IMR-90 (cell line): ENCODE measurements around the gene SPTSSB. TPM values are rescaled to one million over a fixed set of nuclear protein-coding genes. Genes with fewer than 3 reads are reported as not detected.

ENCODE experiments used
- ATAC-seq: fragments of 200-7000 bp; cut with Tn5 transposase; 2 replicates; pipeline ENCODE4 v1.9.1; 2020; ENCODE audit warnings: low read depth, mild to moderate bottlenecking, moderate library complexity
- BruUV-seq: library from RNA; stranded (reverse); fragments of 400-500 nt; replicated peaks from 2 replicates; lab custom pipeline; 2021; lab: Mats Ljungman, UMichigan
- CTCF ChIA-PET: fragments of 300-600 bp; formaldehyde crosslinking; extraction: SDS; loops from one replicate; lab custom pipeline; 2021; ENCODE audit warnings: antibody characterized with exemption; lab: Yijun Ruan, JAX
- POLR2A ChIA-PET: fragments of 300-600 bp; sonication (Branson Sonifier 250); formaldehyde crosslinking; loops from one replicate; lab custom pipeline; 2022; ENCODE audit warnings: antibody characterized with exemption; ENCODE audit not compliant: unreplicated experiment; lab: Charles Lee
- DNase-seq: peaks from one replicate; pipeline ENCODE4 v3.0.0; 2013
- H2AFZ ChIP-seq: replicated peaks from 2 replicates; pipeline ENCODE3; 2013; ENCODE audit warnings: low read length, mild to moderate bottlenecking; ENCODE audit not compliant: poor library complexity
- H2AK5ac ChIP-seq: 2 replicates; pipeline ENCODE4 v1.6.1; 2013; ENCODE audit warnings: low read depth, low read length, inconsistent platforms
- H2AK9ac ChIP-seq: replicated peaks from 2 replicates; pipeline ENCODE3; 2013; ENCODE audit warnings: mild to moderate bottlenecking, low read depth, low read length, moderate library complexity; ENCODE audit not compliant: poor library complexity
- H2BK120ac ChIP-seq: 2 replicates; pipeline ENCODE4 v1.6.1; 2013; ENCODE audit warnings: low read depth, low read length, inconsistent platforms
- H2BK15ac ChIP-seq: 3 replicates; pipeline ENCODE4 v1.6.1; 2013; ENCODE audit warnings: low read depth, low read length, inconsistent platforms
- H2BK20ac ChIP-seq: 2 replicates; pipeline ENCODE4 v1.6.1; 2013; ENCODE audit warnings: low read depth, mild to moderate bottlenecking, inconsistent platforms, low read length, moderate library complexity
- H2BK5ac ChIP-seq: 2 replicates; pipeline ENCODE4 v1.6.1; 2013; ENCODE audit warnings: mild to moderate bottlenecking, low read depth, low read length, inconsistent platforms; ENCODE audit not compliant: poor library complexity, severe bottlenecking
- H3K14ac ChIP-seq: replicated peaks from 2 replicates; pipeline ENCODE4 v1.6.1; 2013; ENCODE audit warnings: low read depth, low read length, inconsistent platforms
- H3K18ac ChIP-seq: 2 replicates; pipeline ENCODE4 v1.6.1; 2013; ENCODE audit warnings: low read depth, low read length, control low read depth
- H3K23ac ChIP-seq: 2 replicates; pipeline ENCODE4 v1.6.1; 2013; ENCODE audit warnings: low read depth, low read length, inconsistent platforms
- H3K27ac ChIP-seq: 2 replicates; pipeline ENCODE4 v1.5.1; 2013; ENCODE audit warnings: mild to moderate bottlenecking, control low read depth, low read length; ENCODE audit not compliant: insufficient read depth
- H3K27me3 ChIP-seq: 2 replicates; pipeline ENCODE4 v1.6.1; 2013; ENCODE audit warnings: low read length; ENCODE audit not compliant: control insufficient read depth, insufficient read depth
- H3K36me3 ChIP-seq: 2 replicates; pipeline ENCODE4 v1.6.1; 2013; ENCODE audit warnings: low read length, mixed read lengths; ENCODE audit not compliant: control insufficient read depth, insufficient read depth
- H3K4ac ChIP-seq: 2 replicates; pipeline ENCODE4 v1.6.1; 2013; ENCODE audit warnings: low read depth, low read length, inconsistent platforms
- H3K4me1 ChIP-seq: 2 replicates; pipeline ENCODE4 v1.6.1; 2013; ENCODE audit warnings: low read length, mixed read lengths; ENCODE audit not compliant: control insufficient read depth, insufficient read depth
- H3K4me2 ChIP-seq: 2 replicates; pipeline ENCODE4 v1.6.1; 2013; ENCODE audit warnings: low read depth, mild to moderate bottlenecking, control low read depth, low read length, moderate library complexity
- H3K4me3 ChIP-seq: 2 replicates; pipeline ENCODE4 v1.5.1; 2013; ENCODE audit warnings: low read depth, mild to moderate bottlenecking, control low read depth, low read length, moderate library complexity; ENCODE audit not compliant: insufficient read depth
- H3K56ac ChIP-seq: 2 replicates; pipeline ENCODE4 v1.6.1; 2013; ENCODE audit warnings: low read length, inconsistent platforms; ENCODE audit not compliant: insufficient read depth; ENCODE audit errors: extremely low read depth
- H3K79me1 ChIP-seq, 2 experiments: 2 replicates each; pipeline ENCODE4 v1.6.1; 2013; ENCODE audit warnings: low read length in 2 of 2, inconsistent platforms in 1 of 2, low read depth in 1 of 2
- H3K9ac ChIP-seq: 2 replicates; pipeline ENCODE4 v1.6.1; 2013; ENCODE audit warnings: low read depth, low read length, control low read depth
- H3K9me1 ChIP-seq: 2 replicates; pipeline ENCODE4 v1.6.1; 2013; ENCODE audit warnings: low read length, inconsistent platforms; ENCODE audit not compliant: insufficient read depth
- H3K9me3 ChIP-seq: 2 replicates; pipeline ENCODE4 v1.6.1; 2013; ENCODE audit warnings: low read length; ENCODE audit not compliant: control insufficient read depth, insufficient read depth
- H4K20me1 ChIP-seq: 2 replicates; pipeline ENCODE4 v1.6.1; 2013; ENCODE audit warnings: low read length, inconsistent platforms; ENCODE audit not compliant: insufficient read depth
- H4K5ac ChIP-seq: 2 replicates; pipeline ENCODE4 v1.6.1; 2013; ENCODE audit warnings: mild to moderate bottlenecking, low read depth, low read length, control low read depth
- H4K8ac ChIP-seq, 2 experiments: 2 replicates each; pipeline ENCODE4 v1.6.1; 2013; ENCODE audit warnings: low read depth in 2 of 2, low read length in 2 of 2, control low read depth in 1 of 2, inconsistent platforms in 1 of 2
- H4K91ac ChIP-seq: 2 replicates; pipeline ENCODE4 v1.6.1; 2013; ENCODE audit warnings: low read depth, low read length, inconsistent platforms; ENCODE audit not compliant: insufficient read depth
- CEBPB ChIP-seq: IDR thresholded peaks from 2 replicates; pipeline ENCODE4 v1.6.1; 2012; ENCODE audit warnings: low read depth, low read length, improper control_type of control experiment
- CHD1 ChIP-seq: IDR thresholded peaks from 2 replicates; pipeline ENCODE4 v1.6.1; 2012; ENCODE audit warnings: low read depth, low read length, improper control_type of control experiment
- FOS ChIP-seq: fragments of 150-350 bp; IDR thresholded peaks from 2 replicates; pipeline ENCODE4 v1.6.1; 2016; ENCODE audit warnings: low read depth, low read length
- MAZ ChIP-seq: IDR thresholded peaks from 2 replicates; pipeline ENCODE4 v1.6.1; 2012; ENCODE audit warnings: low read depth, mild to moderate bottlenecking, low read length, improper control_type of control experiment, moderate library complexity, borderline replicate concordance
- MXI1 ChIP-seq: IDR thresholded peaks from 2 replicates; pipeline ENCODE4 v1.6.1; 2012; ENCODE audit warnings: low read depth, mild to moderate bottlenecking, low read length, moderate library complexity, borderline replicate concordance
- NFE2L2 ChIP-seq: fragments of 150-350 bp; IDR thresholded peaks from 2 replicates; pipeline ENCODE4 v1.6.1; 2016; ENCODE audit warnings: low read depth, mild to moderate bottlenecking, low read length
- RAD21 ChIP-seq: IDR thresholded peaks from 2 replicates; pipeline ENCODE4 v1.6.1; 2012; ENCODE audit warnings: low read length, improper control_type of control experiment
- RCOR1 ChIP-seq: IDR thresholded peaks from 2 replicates; pipeline ENCODE4 v1.6.1; 2012; ENCODE audit warnings: mild to moderate bottlenecking, low read length, improper control_type of control experiment; ENCODE audit not compliant: insufficient replicate concordance
- SMC3 ChIP-seq: fragments of 150-350 bp; IDR thresholded peaks from 2 replicates; pipeline ENCODE4 v1.6.1; 2016; ENCODE audit warnings: low read depth, mild to moderate bottlenecking, antibody characterized with exemption, low read length, moderate library complexity
- WGBS, 2 experiments: methylation state at CpG; one replicate each; pipeline versions ENCODE4 v1.1.5 to v1.1.7; 2013; ENCODE audit warnings: missing lambda C conversion rate in 2 of 2; ENCODE audit not compliant: insufficient read length in 1 of 2; ENCODE audit errors: extremely low coverage in 2 of 2; 5-methylcytosine and 5-hydroxymethylcytosine counted together
- dilution Hi-C: fragments of 300-500 bp; cut with HindIII; formaldehyde crosslinking; loops from one replicate; pipeline ENCODE4 v1.14.3; 2018; ENCODE audit warnings: low sequenced_read_pairs; ENCODE audit not compliant: unreplicated experiment
- in situ Hi-C: fragments of 300-500 bp; cut with MboI; formaldehyde crosslinking; loops from 3 replicates; pipeline ENCODE4 v1.14.3; 2019; ENCODE audit warnings: low sequenced_read_pairs, inconsistent platforms, mixed read lengths
- intact Hi-C: fragments of 100-400 bp; cut with micrococcal nuclease; formaldehyde crosslinking; loops from 2 replicates; pipeline ENCODE4 v1.10.0; 2022
- polyA plus RNA-seq, 3 experiments: library from polyadenylated mRNA; depleted of rRNA; stranded (reverse); fragments of >200 nt; gene quantifications; 2 replicates each; pipeline ENCODE4 v1.2.3, GENCODE V29; 2012; ENCODE audit warnings: low replicate concordance in 1 of 3
- total RNA-seq: library from RNA; depleted of rRNA; stranded (reverse); fragments of >200 nt; gene quantifications from 2 replicates; pipeline ENCODE4 v1.2.3, GENCODE V29; 2012
- TF ChIP-seq, protein P1 (sequence below): fragments of 150-350 bp; IDR thresholded peaks from 2 replicates; pipeline ENCODE4 v1.6.1; 2016; ENCODE audit warnings: low read depth, mild to moderate bottlenecking, low read length, moderate library complexity, borderline replicate concordance
- TF ChIP-seq, protein P2 (sequence below): conservative IDR thresholded peaks from 2 replicates; pipeline ENCODE4 v1.5.1; 2012; ENCODE audit warnings: mild to moderate bottlenecking, low read depth, low read length, improper control_type of control experiment
- TF ChIP-seq, protein P3 (sequence below): fragments of 150-350 bp; IDR thresholded peaks from 2 replicates; pipeline ENCODE4 v1.6.1; 2017; ENCODE audit warnings: mild to moderate bottlenecking, antibody characterized with exemption, low read length, low read depth

SPTSSB gene
- total and polyA plus RNA-seq, 2 of the 4 experiments (the other 2 are of a cell fraction), result not detected

DNA sequence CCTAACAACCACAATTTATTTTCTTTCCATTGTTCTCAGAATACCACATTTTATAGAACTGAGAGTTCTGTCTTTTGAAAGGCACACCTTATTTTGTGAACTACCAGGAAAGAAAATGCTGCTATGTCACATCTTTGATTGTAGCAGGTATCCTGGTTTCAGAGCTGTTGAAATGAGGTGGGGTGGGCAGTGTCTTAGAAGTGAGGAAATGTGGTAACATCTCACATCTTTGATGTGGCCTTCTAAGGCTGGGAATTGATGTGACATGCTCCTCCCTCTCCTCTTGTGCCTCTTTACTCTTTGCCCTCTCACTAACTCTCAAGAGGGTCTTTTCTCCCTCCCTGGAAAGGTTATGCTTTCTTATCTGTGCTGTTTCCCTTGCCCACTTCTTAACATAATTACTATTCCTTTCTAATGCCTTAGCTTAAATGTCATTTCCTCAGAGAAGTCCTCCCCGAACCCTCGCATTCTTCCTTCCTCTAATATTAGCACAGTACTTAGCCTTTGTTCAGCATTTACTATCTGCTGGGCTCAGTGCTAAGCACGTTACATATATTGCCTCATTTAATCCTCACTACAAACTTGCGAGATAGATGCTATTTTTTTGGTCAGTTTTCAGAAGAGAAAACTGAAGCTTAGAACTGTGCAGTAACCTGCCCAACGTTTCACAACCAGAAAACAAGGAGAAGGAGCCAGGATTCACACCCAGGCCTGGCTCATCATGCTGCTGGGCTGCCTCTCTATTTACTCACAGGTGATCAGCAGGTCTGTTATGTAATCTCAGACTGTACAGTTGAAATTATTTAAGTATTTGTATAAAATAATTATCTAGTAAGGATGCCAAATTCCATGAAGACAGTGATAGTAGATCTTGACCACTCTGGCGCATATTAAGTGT lies 24.0 kb upstream of the SPTSSB start (continued):
- TF ChIP-seq FOS, result no peak

DNA sequence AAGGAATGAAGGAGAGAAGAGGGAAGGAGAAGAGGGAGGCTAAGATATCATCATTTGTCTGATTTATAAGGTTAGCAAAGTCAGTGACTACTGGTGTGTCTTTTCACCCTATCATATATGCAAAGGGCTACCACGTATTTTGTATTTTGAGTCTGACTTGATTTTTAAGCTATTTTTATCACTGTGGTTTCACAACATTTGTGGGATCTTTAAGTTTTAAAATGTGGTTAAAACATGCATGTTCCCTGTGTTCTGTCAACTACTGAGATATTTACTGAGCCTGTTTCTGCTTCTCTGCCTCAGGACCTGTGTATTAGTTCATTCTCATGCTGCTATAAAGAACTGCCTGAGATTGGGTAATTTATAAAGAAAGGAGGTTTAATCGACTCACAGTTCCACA lies 22.5 kb upstream of the SPTSSB start:
- no peak overlapping the region for H3K4ac ChIP-seq
- H3K27ac ChIP-seq, result no peak overlapping the region
- no peak overlapping the region for H3K4me3 ChIP-seq
- no peak overlapping the region for H2AK9ac ChIP-seq
- no peak overlapping the region for H4K5ac ChIP-seq
- H2BK15ac ChIP-seq, result no peak overlapping the region
- CTCF ChIA-PET, result no interaction called here
- H4K20me1 ChIP-seq, result no peaks in the 10 kb centered on the region
- H2BK20ac ChIP-seq, result no peak overlapping the region
- H3K9ac ChIP-seq, result no peak overlapping the region
- H3K14ac ChIP-seq, result no peak overlapping the region
- no peak overlapping the region for H3K56ac ChIP-seq
- no TSS peak for BruUV-seq
- POLR2A ChIA-PET, result no interaction called here
- H2AFZ ChIP-seq, result no peak overlapping the region
- H2BK120ac ChIP-seq, result no peak overlapping the region
- H3K4me2 ChIP-seq, result no peak overlapping the region
- H3K18ac ChIP-seq, result no peak overlapping the region
- intact Hi-C loops (no loop called here), dilution Hi-C loops (no loop called here), in situ Hi-C loops (no loop called here)
- whole genome bisulfite sequencing, 2 experiments, result no CpG with 5 or more reads among the region's 2 CpGs
- no peak overlapping the region for H4K8ac ChIP-seq
- H3K27me3 ChIP-seq, result no peaks in the 10 kb centered on the region
- no peaks in the 10 kb centered on the region for H3K79me1 ChIP-seq
- no peaks in the 10 kb centered on the region for H3K36me3 ChIP-seq
- H4K91ac ChIP-seq, result no peak overlapping the region
- no peak overlapping the region for H2BK5ac ChIP-seq
- H3K4me1 ChIP-seq, result no peaks in the 10 kb centered on the region
- no peaks in the 10 kb centered on the region for H3K9me3 ChIP-seq
- H2AK5ac ChIP-seq, result no peak overlapping the region
- no peak for ATAC-seq
- no peak overlapping the region for H3K23ac ChIP-seq
- DNase-seq, result no peak
- H3K9me1 ChIP-seq, result no peaks in the 10 kb centered on the region
- TF ChIP-seq CHD1 (no peak), NFE2L2 (no peak), CEBPB (no peak), FOS (no peak), RCOR1 (no peak), MAZ (no peak), MXI1 (no peak), RAD21 (no peak), SMC3 (no peak)
- TF ChIP-seq, protein P1, sequence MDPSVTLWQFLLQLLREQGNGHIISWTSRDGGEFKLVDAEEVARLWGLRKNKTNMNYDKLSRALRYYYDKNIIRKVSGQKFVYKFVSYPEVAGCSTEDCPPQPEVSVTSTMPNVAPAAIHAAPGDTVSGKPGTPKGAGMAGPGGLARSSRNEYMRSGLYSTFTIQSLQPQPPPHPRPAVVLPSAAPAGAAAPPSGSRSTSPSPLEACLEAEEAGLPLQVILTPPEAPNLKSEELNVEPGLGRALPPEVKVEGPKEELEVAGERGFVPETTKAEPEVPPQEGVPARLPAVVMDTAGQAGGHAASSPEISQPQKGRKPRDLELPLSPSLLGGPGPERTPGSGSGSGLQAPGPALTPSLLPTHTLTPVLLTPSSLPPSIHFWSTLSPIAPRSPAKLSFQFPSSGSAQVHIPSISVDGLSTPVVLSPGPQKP, result no peak
- TF ChIP-seq, protein P2, sequence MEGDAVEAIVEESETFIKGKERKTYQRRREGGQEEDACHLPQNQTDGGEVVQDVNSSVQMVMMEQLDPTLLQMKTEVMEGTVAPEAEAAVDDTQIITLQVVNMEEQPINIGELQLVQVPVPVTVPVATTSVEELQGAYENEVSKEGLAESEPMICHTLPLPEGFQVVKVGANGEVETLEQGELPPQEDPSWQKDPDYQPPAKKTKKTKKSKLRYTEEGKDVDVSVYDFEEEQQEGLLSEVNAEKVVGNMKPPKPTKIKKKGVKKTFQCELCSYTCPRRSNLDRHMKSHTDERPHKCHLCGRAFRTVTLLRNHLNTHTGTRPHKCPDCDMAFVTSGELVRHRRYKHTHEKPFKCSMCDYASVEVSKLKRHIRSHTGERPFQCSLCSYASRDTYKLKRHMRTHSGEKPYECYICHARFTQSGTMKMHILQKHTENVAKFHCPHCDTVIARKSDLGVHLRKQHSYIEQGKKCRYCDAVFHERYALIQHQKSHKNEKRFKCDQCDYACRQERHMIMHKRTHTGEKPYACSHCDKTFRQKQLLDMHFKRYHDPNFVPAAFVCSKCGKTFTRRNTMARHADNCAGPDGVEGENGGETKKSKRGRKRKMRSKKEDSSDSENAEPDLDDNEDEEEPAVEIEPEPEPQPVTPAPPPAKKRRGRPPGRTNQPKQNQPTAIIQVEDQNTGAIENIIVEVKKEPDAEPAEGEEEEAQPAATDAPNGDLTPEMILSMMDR, result no peak
- TF ChIP-seq, protein P3, sequence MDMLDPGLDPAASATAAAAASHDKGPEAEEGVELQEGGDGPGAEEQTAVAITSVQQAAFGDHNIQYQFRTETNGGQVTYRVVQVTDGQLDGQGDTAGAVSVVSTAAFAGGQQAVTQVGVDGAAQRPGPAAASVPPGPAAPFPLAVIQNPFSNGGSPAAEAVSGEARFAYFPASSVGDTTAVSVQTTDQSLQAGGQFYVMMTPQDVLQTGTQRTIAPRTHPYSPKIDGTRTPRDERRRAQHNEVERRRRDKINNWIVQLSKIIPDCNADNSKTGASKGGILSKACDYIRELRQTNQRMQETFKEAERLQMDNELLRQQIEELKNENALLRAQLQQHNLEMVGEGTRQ, result no peak
